H1 (cell line): Measurements from ENCODE around the gene ERICH3.

Experiments
- CTCF ChIP-seq, 3 experiments: IDR thresholded peaks; 1 replicate in 2 of 3; 2 replicates in 1 of 3; pipeline versions ENCODE4 v1.5.1 to v1.6.1; 2011; ENCODE audit warnings: low read length in 3 of 3, mild to moderate bottlenecking in 3 of 3, inconsistent platforms in 2 of 3, low read depth in 1 of 3, moderate library complexity in 1 of 3; ENCODE audit not compliant: insufficient read depth in 1 of 3; ENCODE audit errors: control extremely low read depth in 1 of 3
- SUZ12 ChIP-seq: fragments of 200-600 bp; sonication (generic); IDR thresholded peaks from 2 replicates; pipeline ENCODE4 v1.6.1; 2012; ENCODE audit warnings: mild to moderate bottlenecking, inconsistent platforms, low read length, moderate library complexity, mixed read lengths
- TCF12 ChIP-seq: IDR thresholded peaks from 2 replicates; pipeline ENCODE4 v1.6.1; 2011; ENCODE audit warnings: low read depth, mild to moderate bottlenecking, low read length

GRCh38 chr1:74679811-74680210 is 6.2 kb upstream of the ERICH3 start:
- TF ChIP-seq SUZ12, result no peak
- no peak for TF ChIP-seq TCF12
- TF ChIP-seq CTCF (IDR thresholded peaks at IDR 0.05; ENCODE audit: control extremely low read depth in 1 of 3, insufficient read depth in 1 of 3, low read depth in 1 of 3, low read length in 3 of 3), result no peak
